Smooth muscle cell of bladder (primary cell): Measurements from ENCODE around the gene CCDC85C. TPM values are rescaled to one million over a fixed set of nuclear protein-coding genes. Genes with fewer than 3 reads are reported as not detected.

Experiments used
- total RNA-seq: library from RNA; depleted of rRNA; stranded (reverse); fragments of >200 nt; gene quantifications from 2 replicates; pipeline ENCODE4 v1.2.3, GENCODE V29; 2014

CCDC85C gene
- total RNA-seq = 1.7 and 3.4 TPM in 2 replicates

GRCh38 chr14:99603471-99604277, at the start of gene CCDC85C:
CCDC85C (minus strand) TSS chr14:99604207; CDS start chr14:99603959, 248 bp downstream.

GRCh38 chr14:99644723-99645544, 40.9 kb upstream of the CCDC85C start, which contains the start of gene HHIPL1:
HHIPL1 (plus strand) TSS chr14:99645129; CDS start chr14:99645208, 79 bp downstream.

GRCh38 chr14:99480917-99481744, 122.9 kb downstream of the CCDC85C start, which contains the start of gene CCNK:
CCNK (plus strand) TSS chr14:99481409; CDS start chr14:99492678, 11,269 bp downstream.

GRCh38 chr14:99479906-99480869, 123.8 kb downstream of the CCDC85C start, which contains the start of gene SETD3:
SETD3 (minus strand) TSS chr14:99480859; CDS start chr14:99465805, 15,054 bp downstream.

Other genes with a start within 250 kb of the CCDC85C start
- 29.2 and 41.8 TPM in 2 replicates for gene SETD3, start 123.3 kb downstream of the CCDC85C start, total RNA-seq
- 34.2 and 34.3 TPM in 2 replicates for gene CCNK, start 122.8 kb downstream of the CCDC85C start, total RNA-seq
- gene HHIPL1, start 40.9 kb upstream of the CCDC85C start, total RNA-seq = 4.4 and 7.9 TPM in 2 replicates
- gene CYP46A1, start 80.1 kb upstream of the CCDC85C start, total RNA-seq = under 0.01 and 0.74 TPM in 2 replicates
- gene EML1, start 189.2 kb upstream of the CCDC85C start, total RNA-seq = 62.0 and 77.8 TPM in 2 replicates